ENCODE measurements around the gene FICD. TPM values are rescaled to one million over a fixed set of nuclear protein-coding genes. Genes with fewer than 3 reads are reported as not detected.

The FICD gene
- total RNA-seq, 2 experiments from 2014 or later: 8.4 to 9.0 TPM

- intact Hi-C loops (cut with micrococcal nuclease; ENCODE audit: unreplicated experiment): no loop called here
- no peaks in the 10 kb centered on the region for H4K20me1 ChIP-seq (ENCODE audit: insufficient read depth, low read length)
- H3K4me2 ChIP-seq (ENCODE audit: low read length): no peak overlapping the region
- no peak overlapping the region for H3K4me3 ChIP-seq (ENCODE audit: low read depth, low read length, poor library complexity, severe bottlenecking)
- DNase-seq (ENCODE audit: low spot score): no peak
- peaks cover 43% of the 10 kb centered on the region for H3K4me1 ChIP-seq (ENCODE audit: insufficient read depth, low read length, poor library complexity, severe bottlenecking)
- H3K79me2 ChIP-seq (ENCODE audit: insufficient read depth, low read depth, low read length): peaks cover 51% of the 10 kb centered on the region
- CTCF ChIA-PET (ENCODE audit: unreplicated experiment): no interaction called here
- H2AFZ ChIP-seq (ENCODE audit: low read length): no peak overlapping the region
- no peak for TF ChIP-seq CTCF (conservative IDR thresholded peaks at IDR 0.05; ENCODE audit: low read length)
- TF ChIP-seq EZH2phosphoT487 (IDR thresholded peaks at IDR 0.05; ENCODE audit: borderline replicate concordance, low read depth, low read length): no peak
- H3K36me3 ChIP-seq (ENCODE audit: insufficient read depth, low read length): peaks cover 90% of the 10 kb centered on the region
- no peaks in the 10 kb centered on the region for H3K9me2 ChIP-seq (ENCODE audit: insufficient read depth, low read length)
- no TSS peak for BruUV-seq (replicated peaks)
- no peak overlapping the region for H3K27ac ChIP-seq (ENCODE audit: low read depth, low read length, poor library complexity, severe bottlenecking)
- no peaks in the 10 kb centered on the region for H3K9me3 ChIP-seq (ENCODE audit: low read length)
- POLR2A ChIA-PET: interaction anchor here (1.6 kb wide), 1 partner anchor 17 kb away, joined by 4 read pairs; no protein-coding TSS in a partner anchor
Observed at GRCh38 chr12:108538616-108539195, 23.6 kb downstream of the FICD start.

GRCh38 chr12:108542320-108542719, 27.2 kb downstream of the FICD start:
- Histone ChIP-seq H2AFZ (ENCODE audit: low read length) (no peak overlapping the region), H3K9me2 (ENCODE audit: insufficient read depth, low read length) (no peaks in the 10 kb centered on the region), H3K4me1 (ENCODE audit: insufficient read depth, low read length, poor library complexity, severe bottlenecking) (peaks cover 43% of the 10 kb centered on the region), H3K36me3 (ENCODE audit: insufficient read depth, low read length) (peaks cover 91% of the 10 kb centered on the region), H3K9me3 (ENCODE audit: low read length) (no peaks in the 10 kb centered on the region), H3K4me3 (ENCODE audit: low read depth, low read length, poor library complexity, severe bottlenecking) (peak overlapping the region; percentile 55), H3K79me2 (ENCODE audit: insufficient read depth, low read depth, low read length) (peaks cover 71% of the 10 kb centered on the region), H4K20me1 (ENCODE audit: insufficient read depth, low read length) (no peaks in the 10 kb centered on the region), H3K4me2 (ENCODE audit: low read length) (peak overlapping the region; percentile 84), H3K27ac (ENCODE audit: low read depth, low read length, poor library complexity, severe bottlenecking) (peak overlapping the region; percentile 95)
- intact Hi-C loops (cut with micrococcal nuclease; ENCODE audit: unreplicated experiment): no loop called here
- DNase-seq (ENCODE audit: low spot score): no peak
- no TSS peak for BruUV-seq (replicated peaks)
- no peak for TF ChIP-seq CTCF (conservative IDR thresholded peaks at IDR 0.05; ENCODE audit: low read length)
- no peak for TF ChIP-seq EZH2phosphoT487 (IDR thresholded peaks at IDR 0.05; ENCODE audit: borderline replicate concordance, low read depth, low read length)
- CTCF ChIA-PET (ENCODE audit: unreplicated experiment): interaction anchor here (0.8 kb wide), 1 partner anchor 93 kb away, joined by 3 read pairs; no protein-coding TSS in a partner anchor
- POLR2A ChIA-PET: interaction anchor here (0.6 to 1.2 kb wide), 2 partner anchors 93 to 535 kb away, joined by 3 to 4 read pairs; no protein-coding TSS in a partner anchor

GRCh38 chr12:108543652-108544051, 28.6 kb downstream of the FICD start:
- ChIA-PET POLR2A (interaction anchor here (0.8 to 1.4 kb wide), 4 partner anchors 12 to 92 kb away, joined by 3 to 4 read pairs (median 3); partner anchors contain the start of gene SART3), CTCF (ENCODE audit: unreplicated experiment) (no interaction called here)
- 0 out of 2 replicates have a peak, but pooled peaks cover 4% of the 10 kb centered on the region for H4K20me1 ChIP-seq (ENCODE audit: insufficient read depth, low read length)
- H3K36me3 ChIP-seq (ENCODE audit: insufficient read depth, low read length): peaks cover 91% of the 10 kb centered on the region
- H3K9me3 ChIP-seq (ENCODE audit: low read length): no peaks in the 10 kb centered on the region
- H3K27ac ChIP-seq (ENCODE audit: low read depth, low read length, poor library complexity, severe bottlenecking): peak overlapping the region; percentile 95
- no peak for DNase-seq (ENCODE audit: low spot score)
- H3K4me3 ChIP-seq (ENCODE audit: low read depth, low read length, poor library complexity, severe bottlenecking): no peak overlapping the region
- H2AFZ ChIP-seq (ENCODE audit: low read length): no peak overlapping the region
- peaks cover 79% of the 10 kb centered on the region for H3K79me2 ChIP-seq (ENCODE audit: insufficient read depth, low read depth, low read length)
- intact Hi-C loops (cut with micrococcal nuclease; ENCODE audit: unreplicated experiment): no loop called here
- no peaks in the 10 kb centered on the region for H3K9me2 ChIP-seq (ENCODE audit: insufficient read depth, low read length)
- H3K4me2 ChIP-seq (ENCODE audit: low read length): no peak overlapping the region
- TF ChIP-seq CTCF (conservative IDR thresholded peaks at IDR 0.05; ENCODE audit: low read length) (no peak), EZH2phosphoT487 (IDR thresholded peaks at IDR 0.05; ENCODE audit: borderline replicate concordance, low read depth, low read length) (no peak)
- no TSS peak for BruUV-seq (replicated peaks)
- H3K4me1 ChIP-seq (ENCODE audit: insufficient read depth, low read length, poor library complexity, severe bottlenecking): peaks cover 43% of the 10 kb centered on the region
